Subcutaneous adipose tissue (tissue), 4 donors: Measurements from ENCODE around the gene PARD3. TPM values are rescaled to one million over a fixed set of nuclear protein-coding genes. Genes with fewer than 3 reads are reported as not detected.

Experiments used
- CTCF ChIP-seq: fragments of 450-650 bp; IDR thresholded peaks from one replicate; pipeline ENCODE4 v1.5.1; 2016; ENCODE audit warnings: low read depth, mild to moderate bottlenecking, control low read depth, antibody characterized with exemption, moderate library complexity
- total RNA-seq, 4 donors: library from RNA; depleted of rRNA; stranded (reverse); fragments of >200 nt; gene quantifications; one replicate each; pipeline ENCODE4 v1.1.0, GENCODE V29; 2016

Gene PARD3
- total RNA-seq, 4 donors from 2014 or later = 39.4 to 70.3 (median 45.0) TPM

- TF ChIP-seq CTCF = no peak
Measured at GRCh38 chr10:34808336-34808735, 6.8 kb downstream of the PARD3 start.

- no peak for TF ChIP-seq CTCF
Measured at GRCh38 chr10:34804306-34804705, 10.8 kb downstream of the PARD3 start.

GRCh38 chr10:34802692-34803091, 12.4 kb downstream of the PARD3 start:
- no peak for TF ChIP-seq CTCF

- TF ChIP-seq CTCF = no peak
Measured at GRCh38 chr10:34801097-34801733, 13.9 kb downstream of the PARD3 start.

GRCh38 chr10:34800624-34801023, 14.5 kb downstream of the PARD3 start:
- no peak for TF ChIP-seq CTCF

- no peak for TF ChIP-seq CTCF
Measured at GRCh38 chr10:34798654-34799053, 16.4 kb downstream of the PARD3 start.

- no peak for TF ChIP-seq CTCF
Measured at GRCh38 chr10:34797155-34797554, 17.9 kb downstream of the PARD3 start.
